Vagina (tissue), 2 donors: ENCODE measurements around the gene NMBR.

Experiments
- POLR2AphosphoS5 ChIP-seq, 2 donors: sonication (generic); formaldehyde crosslinking; IDR thresholded peaks; one replicate each; pipeline ENCODE4 v1.9.0; 2017; ENCODE audit warnings: antibody characterized with exemption in 2 of 2, mild to moderate bottlenecking in 2 of 2, low read depth in 1 of 2; ENCODE audit not compliant: insufficient read depth in 1 of 2
- TF ChIP-seq, protein P1 (sequence below), 3 experiments: fragments of 450-650 bp in 2 of 3; fragments of 200-600 bp in 1 of 3; sonication (generic) in 1 of 3; IDR thresholded peaks; one replicate each; pipeline ENCODE4 v1.5.1; 2017 to 2019; ENCODE audit warnings: antibody characterized with exemption in 3 of 3, mild to moderate bottlenecking in 2 of 3, moderate library complexity in 2 of 3

DNA sequence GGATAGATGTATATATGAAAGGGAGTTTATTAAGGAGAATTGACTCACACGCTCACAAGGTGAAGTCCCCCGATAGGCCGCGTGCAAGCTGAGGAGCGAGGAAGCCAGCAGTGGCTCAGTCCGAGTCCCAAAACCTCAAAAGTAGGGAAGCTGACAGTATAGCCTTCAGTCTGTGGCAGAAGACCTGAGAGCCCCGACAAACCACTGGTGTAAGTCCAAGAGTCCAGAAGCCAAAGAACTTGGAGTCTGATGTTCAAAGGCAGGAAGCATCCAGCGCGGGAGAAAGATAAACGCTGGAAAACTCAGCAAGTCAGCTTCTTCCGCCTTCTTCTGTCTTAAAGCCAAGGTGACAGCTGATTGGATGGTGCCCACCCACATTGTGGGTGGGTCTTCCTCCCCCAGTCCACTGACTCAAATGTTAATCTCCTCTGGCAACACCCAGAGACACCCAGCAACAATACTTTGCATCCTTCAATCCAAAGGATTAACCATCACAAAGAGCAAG is 116.8 kb downstream of the NMBR start:
- TF ChIP-seq, protein P1, sequence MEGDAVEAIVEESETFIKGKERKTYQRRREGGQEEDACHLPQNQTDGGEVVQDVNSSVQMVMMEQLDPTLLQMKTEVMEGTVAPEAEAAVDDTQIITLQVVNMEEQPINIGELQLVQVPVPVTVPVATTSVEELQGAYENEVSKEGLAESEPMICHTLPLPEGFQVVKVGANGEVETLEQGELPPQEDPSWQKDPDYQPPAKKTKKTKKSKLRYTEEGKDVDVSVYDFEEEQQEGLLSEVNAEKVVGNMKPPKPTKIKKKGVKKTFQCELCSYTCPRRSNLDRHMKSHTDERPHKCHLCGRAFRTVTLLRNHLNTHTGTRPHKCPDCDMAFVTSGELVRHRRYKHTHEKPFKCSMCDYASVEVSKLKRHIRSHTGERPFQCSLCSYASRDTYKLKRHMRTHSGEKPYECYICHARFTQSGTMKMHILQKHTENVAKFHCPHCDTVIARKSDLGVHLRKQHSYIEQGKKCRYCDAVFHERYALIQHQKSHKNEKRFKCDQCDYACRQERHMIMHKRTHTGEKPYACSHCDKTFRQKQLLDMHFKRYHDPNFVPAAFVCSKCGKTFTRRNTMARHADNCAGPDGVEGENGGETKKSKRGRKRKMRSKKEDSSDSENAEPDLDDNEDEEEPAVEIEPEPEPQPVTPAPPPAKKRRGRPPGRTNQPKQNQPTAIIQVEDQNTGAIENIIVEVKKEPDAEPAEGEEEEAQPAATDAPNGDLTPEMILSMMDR (IDR thresholded peaks at IDR 0.05), result no peak
- TF ChIP-seq POLR2AphosphoS5 (IDR thresholded peaks at IDR 0.05; ENCODE audit: insufficient read depth in 1 of 2, low read depth in 1 of 2), result no peak
